ENCODE data around the gene PRPF18.

- TF ChIP-seq, protein P1, sequence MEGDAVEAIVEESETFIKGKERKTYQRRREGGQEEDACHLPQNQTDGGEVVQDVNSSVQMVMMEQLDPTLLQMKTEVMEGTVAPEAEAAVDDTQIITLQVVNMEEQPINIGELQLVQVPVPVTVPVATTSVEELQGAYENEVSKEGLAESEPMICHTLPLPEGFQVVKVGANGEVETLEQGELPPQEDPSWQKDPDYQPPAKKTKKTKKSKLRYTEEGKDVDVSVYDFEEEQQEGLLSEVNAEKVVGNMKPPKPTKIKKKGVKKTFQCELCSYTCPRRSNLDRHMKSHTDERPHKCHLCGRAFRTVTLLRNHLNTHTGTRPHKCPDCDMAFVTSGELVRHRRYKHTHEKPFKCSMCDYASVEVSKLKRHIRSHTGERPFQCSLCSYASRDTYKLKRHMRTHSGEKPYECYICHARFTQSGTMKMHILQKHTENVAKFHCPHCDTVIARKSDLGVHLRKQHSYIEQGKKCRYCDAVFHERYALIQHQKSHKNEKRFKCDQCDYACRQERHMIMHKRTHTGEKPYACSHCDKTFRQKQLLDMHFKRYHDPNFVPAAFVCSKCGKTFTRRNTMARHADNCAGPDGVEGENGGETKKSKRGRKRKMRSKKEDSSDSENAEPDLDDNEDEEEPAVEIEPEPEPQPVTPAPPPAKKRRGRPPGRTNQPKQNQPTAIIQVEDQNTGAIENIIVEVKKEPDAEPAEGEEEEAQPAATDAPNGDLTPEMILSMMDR (conservative IDR thresholded peaks at IDR 0.05; ENCODE audit: low read depth, low read length): no peak
- no peak for TF ChIP-seq EZH2 (IDR thresholded peaks at IDR 0.05; ENCODE audit: borderline replicate concordance, low read depth, low read length, poor library complexity, severe bottlenecking)
Observed at GRCh38 chr10:13585943-13586342, 822 bp upstream of the PRPF18 start.
